Measurements from ENCODE around the gene EYS.

Gene EYS

GRCh38 chr6:63764318-63764916, 1942.6 kb downstream of the EYS start:
- TF ChIP-seq, protein P1, sequence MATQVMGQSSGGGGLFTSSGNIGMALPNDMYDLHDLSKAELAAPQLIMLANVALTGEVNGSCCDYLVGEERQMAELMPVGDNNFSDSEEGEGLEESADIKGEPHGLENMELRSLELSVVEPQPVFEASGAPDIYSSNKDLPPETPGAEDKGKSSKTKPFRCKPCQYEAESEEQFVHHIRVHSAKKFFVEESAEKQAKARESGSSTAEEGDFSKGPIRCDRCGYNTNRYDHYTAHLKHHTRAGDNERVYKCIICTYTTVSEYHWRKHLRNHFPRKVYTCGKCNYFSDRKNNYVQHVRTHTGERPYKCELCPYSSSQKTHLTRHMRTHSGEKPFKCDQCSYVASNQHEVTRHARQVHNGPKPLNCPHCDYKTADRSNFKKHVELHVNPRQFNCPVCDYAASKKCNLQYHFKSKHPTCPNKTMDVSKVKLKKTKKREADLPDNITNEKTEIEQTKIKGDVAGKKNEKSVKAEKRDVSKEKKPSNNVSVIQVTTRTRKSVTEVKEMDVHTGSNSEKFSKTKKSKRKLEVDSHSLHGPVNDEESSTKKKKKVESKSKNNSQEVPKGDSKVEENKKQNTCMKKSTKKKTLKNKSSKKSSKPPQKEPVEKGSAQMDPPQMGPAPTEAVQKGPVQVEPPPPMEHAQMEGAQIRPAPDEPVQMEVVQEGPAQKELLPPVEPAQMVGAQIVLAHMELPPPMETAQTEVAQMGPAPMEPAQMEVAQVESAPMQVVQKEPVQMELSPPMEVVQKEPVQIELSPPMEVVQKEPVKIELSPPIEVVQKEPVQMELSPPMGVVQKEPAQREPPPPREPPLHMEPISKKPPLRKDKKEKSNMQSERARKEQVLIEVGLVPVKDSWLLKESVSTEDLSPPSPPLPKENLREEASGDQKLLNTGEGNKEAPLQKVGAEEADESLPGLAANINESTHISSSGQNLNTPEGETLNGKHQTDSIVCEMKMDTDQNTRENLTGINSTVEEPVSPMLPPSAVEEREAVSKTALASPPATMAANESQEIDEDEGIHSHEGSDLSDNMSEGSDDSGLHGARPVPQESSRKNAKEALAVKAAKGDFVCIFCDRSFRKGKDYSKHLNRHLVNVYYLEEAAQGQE (IDR thresholded peaks at IDR 0.05; ENCODE audit: insufficient read depth in 1 of 2, low read depth in 2 of 2, low read length in 2 of 2): no peak
- TF ChIP-seq TAF1 (IDR thresholded peaks at IDR 0.05; ENCODE audit: borderline replicate concordance, insufficient read depth, low read length) (no peak), SIN3A (IDR thresholded peaks at IDR 0.05; ENCODE audit: borderline replicate concordance, insufficient read depth, low read length) (no peak), POLR2AphosphoS5 (IDR thresholded peaks at IDR 0.05; ENCODE audit: low read depth, low read length) (no peak), FOXP2 (optimal IDR thresholded peaks at IDR 0.05; ENCODE audit: borderline replicate concordance, extremely low read depth, extremely low read length, insufficient read depth) (no peak)

DNA sequence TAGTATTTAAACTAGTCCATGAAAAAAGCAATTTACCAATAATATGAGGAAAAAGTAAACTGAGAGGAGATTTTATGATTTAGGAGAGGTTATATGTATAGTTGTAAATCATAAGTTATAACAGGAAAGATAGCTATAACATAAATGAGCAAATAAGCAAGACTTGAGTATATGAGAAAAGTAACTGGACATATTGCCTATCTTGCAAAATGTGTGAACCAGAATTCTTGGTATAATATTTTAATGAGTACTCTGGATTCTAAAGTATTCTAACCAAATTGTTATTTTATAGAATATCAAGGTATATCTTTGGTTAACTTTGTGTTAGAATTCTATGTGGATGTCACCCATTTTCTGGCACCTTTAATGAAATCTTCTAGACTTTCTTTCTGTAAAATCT, 1946.8 kb downstream of the EYS start:
- no peak for TF ChIP-seq TAF1 (IDR thresholded peaks at IDR 0.05; ENCODE audit: borderline replicate concordance, insufficient read depth, low read length)
- TF ChIP-seq, protein P1 (IDR thresholded peaks at IDR 0.05; ENCODE audit: insufficient read depth in 1 of 2, low read depth in 2 of 2, low read length in 2 of 2): no peak
- no peak for TF ChIP-seq SIN3A (IDR thresholded peaks at IDR 0.05; ENCODE audit: borderline replicate concordance, insufficient read depth, low read length)
- TF ChIP-seq POLR2AphosphoS5 (IDR thresholded peaks at IDR 0.05; ENCODE audit: low read depth, low read length): no peak

GRCh38 chr6:63759605-63760105, 1947.4 kb downstream of the EYS start:
- TF ChIP-seq SIN3A (IDR thresholded peaks at IDR 0.05; ENCODE audit: borderline replicate concordance, insufficient read depth, low read length) (no peak), FOXP2 (optimal IDR thresholded peaks at IDR 0.05; ENCODE audit: borderline replicate concordance, extremely low read depth, extremely low read length, insufficient read depth) (no peak), POLR2AphosphoS5 (IDR thresholded peaks at IDR 0.05; ENCODE audit: low read depth, low read length) (no peak), TAF1 (IDR thresholded peaks at IDR 0.05; ENCODE audit: borderline replicate concordance, insufficient read depth, low read length) (no peak)
- TF ChIP-seq, protein P1 (IDR thresholded peaks at IDR 0.05; ENCODE audit: insufficient read depth in 1 of 2, low read depth in 2 of 2, low read length in 2 of 2): no peak

DNA sequence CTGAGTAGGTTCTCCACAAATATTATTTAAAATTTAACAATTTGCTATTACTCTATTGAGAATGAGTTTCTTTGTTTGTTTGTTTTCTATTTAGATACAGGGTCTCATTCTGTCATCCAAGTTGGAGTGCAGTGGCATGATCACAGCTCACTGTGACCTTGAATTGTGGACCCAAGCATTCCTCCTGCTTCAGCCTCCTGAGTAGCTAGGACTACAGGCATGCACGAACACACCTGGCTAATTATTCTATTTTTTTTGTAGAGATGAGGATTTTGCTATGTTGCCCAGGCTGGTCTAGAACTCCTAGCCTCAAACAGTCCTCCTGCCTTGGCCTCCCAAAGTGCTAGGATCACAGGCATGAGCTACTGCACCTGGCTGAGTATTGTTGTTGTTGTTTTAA, 1949.2 kb downstream of the EYS start:
- no peak for TF ChIP-seq FOXP2 (optimal IDR thresholded peaks at IDR 0.05; ENCODE audit: borderline replicate concordance, extremely low read depth, extremely low read length, insufficient read depth)
- no peak for TF ChIP-seq POLR2AphosphoS5 (IDR thresholded peaks at IDR 0.05; ENCODE audit: low read depth, low read length)
- TF ChIP-seq, protein P1 (IDR thresholded peaks at IDR 0.05; ENCODE audit: insufficient read depth in 1 of 2, low read depth in 2 of 2, low read length in 2 of 2): no peak
- TF ChIP-seq TAF1 (IDR thresholded peaks at IDR 0.05; ENCODE audit: borderline replicate concordance, insufficient read depth, low read length): no peak
- TF ChIP-seq SIN3A (IDR thresholded peaks at IDR 0.05; ENCODE audit: borderline replicate concordance, insufficient read depth, low read length): no peak
